Astrocyte (in vitro differentiated cells and primary cell): ENCODE measurements around the gene ZNF438. TPM values are rescaled to one million over a fixed set of nuclear protein-coding genes. Genes with fewer than 3 reads are reported as not detected.

Source experiments
- DNase-seq: peaks from one replicate; pipeline ENCODE4 v3.0.0-alpha.2; 2010; ENCODE audit warnings: low read depth
- FAIRE-seq: peaks from 2 replicates; lab custom pipeline; 2011; peaks lifted over from hg19 to GRCh38; lab: Jason Lieb, UNC
- H2AFZ ChIP-seq: 2 replicates; pipeline ENCODE4 v1.6.0; 2012; ENCODE audit warnings: low read depth, low read length, inconsistent platforms
- H3K27ac ChIP-seq: 2 replicates; pipeline ENCODE4 v1.5.1; 2011; ENCODE audit warnings: low read depth, low read length, inconsistent platforms
- H3K27me3 ChIP-seq: 2 replicates; pipeline ENCODE4 v1.6.0; 2011; ENCODE audit warnings: low read length, inconsistent platforms; ENCODE audit not compliant: insufficient read depth
- H3K36me3 ChIP-seq: 2 replicates; pipeline ENCODE4 v1.5.1; 2011; ENCODE audit warnings: low read length, inconsistent platforms; ENCODE audit not compliant: insufficient read depth
- H3K4me1 ChIP-seq: 2 replicates; pipeline ENCODE4 v1.5.1; 2011; ENCODE audit warnings: low read length, inconsistent platforms; ENCODE audit not compliant: insufficient read depth
- H3K4me2 ChIP-seq: 2 replicates; pipeline ENCODE4 v1.6.0; 2012; ENCODE audit warnings: low read length, inconsistent platforms
- H3K4me3 ChIP-seq: 2 replicates; pipeline ENCODE4 v1.5.1; 2011; ENCODE audit warnings: low read depth, mild to moderate bottlenecking, low read length, inconsistent platforms; ENCODE audit not compliant: insufficient read depth
- H3K79me2 ChIP-seq: 2 replicates; pipeline ENCODE4 v1.6.0; 2012; ENCODE audit warnings: mild to moderate bottlenecking, low read length, inconsistent platforms; ENCODE audit not compliant: insufficient read depth
- H3K9ac ChIP-seq: 2 replicates; pipeline ENCODE4 v1.6.0; 2012; ENCODE audit warnings: mild to moderate bottlenecking, low read length, inconsistent platforms
- H3K9me3 ChIP-seq: 2 replicates; pipeline ENCODE4 v1.5.1; 2012; ENCODE audit warnings: low read depth, mild to moderate bottlenecking, low read length, inconsistent platforms; ENCODE audit not compliant: insufficient read depth
- H4K20me1 ChIP-seq: 2 replicates; pipeline ENCODE4 v1.6.0; 2012; ENCODE audit warnings: low read length, inconsistent platforms; ENCODE audit not compliant: insufficient read depth
- H3K27ac Mint-ChIP-seq: one replicate; pipeline ENCODE4 v1.8.0; 2021; ENCODE audit warnings: mild to moderate bottlenecking, mixed read lengths; ENCODE audit not compliant: unreplicated experiment
- H3K27me3 Mint-ChIP-seq: one replicate; pipeline ENCODE4 v1.8.0; 2021; ENCODE audit warnings: low read depth, mixed read lengths; ENCODE audit not compliant: unreplicated experiment
- H3K36me3 Mint-ChIP-seq: one replicate; pipeline ENCODE4 v1.8.0; 2021; ENCODE audit warnings: low read depth, mixed read lengths; ENCODE audit not compliant: unreplicated experiment
- H3K4me1 Mint-ChIP-seq: one replicate; pipeline ENCODE4 v1.8.0; 2021; ENCODE audit warnings: low read depth, mixed read lengths; ENCODE audit not compliant: unreplicated experiment
- H3K4me3 Mint-ChIP-seq: one replicate; pipeline ENCODE4 v1.8.0; 2021; ENCODE audit warnings: mild to moderate bottlenecking, moderate library complexity, mixed read lengths; ENCODE audit not compliant: unreplicated experiment
- H3K9me3 Mint-ChIP-seq: one replicate; pipeline ENCODE4 v1.8.0; 2021; ENCODE audit warnings: mild to moderate bottlenecking, mixed read lengths; ENCODE audit not compliant: unreplicated experiment
- CTCF ChIP-seq: IDR thresholded peaks from 2 replicates; pipeline ENCODE4 v1.5.1; 2011; ENCODE audit warnings: low read depth, mild to moderate bottlenecking, inconsistent platforms, low read length, moderate library complexity; ENCODE audit not compliant: insufficient read depth
- EZH2 ChIP-seq: IDR thresholded peaks from 2 replicates; pipeline ENCODE4 v1.6.1; 2012; ENCODE audit warnings: mild to moderate bottlenecking, low read length, inconsistent platforms; ENCODE audit not compliant: insufficient read depth
- total RNA-seq: library from RNA; stranded (reverse); gene quantifications from 2 replicates; pipeline ENCODE4 v1.2.1, GENCODE V29; 2021

ZNF438 gene
- total RNA-seq, 1 donor from 2014 or later, result 2.2 TPM

- Histone ChIP-seq H2AFZ (no peak overlapping the region), H3K27ac (no peak overlapping the region), H3K4me2 (no peak overlapping the region), H3K9me3 (no peaks in the 10 kb centered on the region), H3K9ac (no peak overlapping the region), H3K27me3 (no peaks in the 10 kb centered on the region), H3K4me3 (no peak overlapping the region), H3K36me3 (no peaks in the 10 kb centered on the region), H3K4me1 (no peaks in the 10 kb centered on the region), H4K20me1 (no peaks in the 10 kb centered on the region), H3K79me2 (no peaks in the 10 kb centered on the region)
- H3K4me1 Mint-ChIP-seq, result peaks cover 17% of the 10 kb centered on the region
- DNase-seq (no peak), FAIRE-seq (no peak)
- TF ChIP-seq EZH2 (no peak), CTCF (no peak)
- no peaks in the 10 kb centered on the region for H3K36me3 Mint-ChIP-seq
- peaks cover 1% of the 10 kb centered on the region for H3K9me3 Mint-ChIP-seq
- no peak overlapping the region for H3K27ac Mint-ChIP-seq
- H3K27me3 Mint-ChIP-seq, result no peaks in the 10 kb centered on the region
- H3K4me3 Mint-ChIP-seq, result no peak overlapping the region
These were observed 196.5 kb downstream of the ZNF438 start for GRCh38 chr10:30835146-30835545.

GRCh38 chr10:30834651-30835050 is 197.0 kb downstream of the ZNF438 start:
- Histone ChIP-seq H3K36me3 (no peaks in the 10 kb centered on the region), H2AFZ (no peak overlapping the region), H3K9me3 (no peaks in the 10 kb centered on the region), H3K27me3 (no peaks in the 10 kb centered on the region), H3K27ac (no peak overlapping the region), H3K79me2 (no peaks in the 10 kb centered on the region), H4K20me1 (no peaks in the 10 kb centered on the region), H3K4me3 (no peak overlapping the region), H3K4me2 (no peak overlapping the region), H3K9ac (no peak overlapping the region), H3K4me1 (peaks cover 4% of the 10 kb centered on the region)
- peaks cover 21% of the 10 kb centered on the region for H3K4me1 Mint-ChIP-seq
- peaks cover 1% of the 10 kb centered on the region for H3K9me3 Mint-ChIP-seq
- H3K4me3 Mint-ChIP-seq, result no peak overlapping the region
- no peaks in the 10 kb centered on the region for H3K36me3 Mint-ChIP-seq
- H3K27me3 Mint-ChIP-seq, result no peaks in the 10 kb centered on the region
- FAIRE-seq, result no peak
- no peak overlapping the region for H3K27ac Mint-ChIP-seq
- no peak for TF ChIP-seq CTCF
- TF ChIP-seq EZH2, result no peak
- no peak for DNase-seq

- TF ChIP-seq CTCF, result no peak
- no peak for TF ChIP-seq EZH2
- H3K27me3 ChIP-seq, result no peaks in the 10 kb centered on the region
- H4K20me1 ChIP-seq, result no peaks in the 10 kb centered on the region
- Mint-ChIP-seq H3K27me3 (no peaks in the 10 kb centered on the region), H3K4me3 (no peak overlapping the region), H3K27ac (no peak overlapping the region), H3K9me3 (peaks cover 1% of the 10 kb centered on the region), H3K4me1 (peaks cover 23% of the 10 kb centered on the region), H3K36me3 (no peaks in the 10 kb centered on the region)
- H2AFZ ChIP-seq, result no peak overlapping the region
- no peak overlapping the region for H3K4me2 ChIP-seq
- H3K9me3 ChIP-seq, result no peaks in the 10 kb centered on the region
- no peaks in the 10 kb centered on the region for H3K79me2 ChIP-seq
- H3K4me3 ChIP-seq, result no peak overlapping the region
- DNase-seq (no peak), FAIRE-seq (no peak)
- H3K4me1 ChIP-seq, result peaks cover 7% of the 10 kb centered on the region
- no peak overlapping the region for H3K27ac ChIP-seq
- H3K9ac ChIP-seq, result no peak overlapping the region
- H3K36me3 ChIP-seq, result no peaks in the 10 kb centered on the region
These were observed 197.5 kb downstream of the ZNF438 start for GRCh38 chr10:30834153-30834552.
